ENCODE measurements around the gene SLC25A30.
"Not testable (repeated sequence)": the region's sequence is repeated elsewhere in the genome, so short reads cannot be mapped to it uniquely, and the experiment has no call there.

The SLC25A30 gene

GRCh38 chr13:45364876-45365557, 53.2 kb downstream of the SLC25A30 start:
- no peak for DNase-seq

GRCh38 chr13:45362939-45363338, 55.2 kb downstream of the SLC25A30 start:
- DNase-seq = peak; percentile 6

GRCh38 chr13:45361596-45362206, 56.5 kb downstream of the SLC25A30 start:
- DNase-seq = no peak

GRCh38 chr13:45356966-45357672, 61.1 kb downstream of the SLC25A30 start:
- no peak for DNase-seq

GRCh38 chr13:45353895-45354294, 64.3 kb downstream of the SLC25A30 start:
- no peak for DNase-seq

GRCh38 chr13:45352031-45352430, 66.1 kb downstream of the SLC25A30 start:
- no peak for DNase-seq

- no peak for DNase-seq
Measured at GRCh38 chr13:45350152-45350551, 68.0 kb downstream of the SLC25A30 start.

- DNase-seq = no peak
Measured at GRCh38 chr13:45349438-45349837, 68.7 kb downstream of the SLC25A30 start.

- DNase-seq = not testable (repeated sequence)
Measured at GRCh38 chr13:45344064-45344463, 74.1 kb downstream of the SLC25A30 start.
